Gastrocnemius medialis (tissue), 4 donors: ENCODE measurements around the gene CAPZA2.

Experiments used
- CTCF ChIP-seq, 5 experiments: fragments of 450-650 bp in 3 of 5; fragments of 200-600 bp in 2 of 5; sonication (generic) in 2 of 5; IDR thresholded peaks in 4 of 5; conservative IDR thresholded peaks in 1 of 5; 1 replicate in 4 of 5; 2 replicates in 1 of 5; pipeline ENCODE4 v1.5.1; 2016 to 2019; ENCODE audit warnings: antibody characterized with exemption in 5 of 5, mild to moderate bottlenecking in 3 of 5, moderate library complexity in 3 of 5
- POLR2A ChIP-seq, 2 donors: fragments of 450-650 bp; IDR thresholded peaks; one replicate each; pipeline ENCODE4 v1.6.1; 2017; ENCODE audit warnings: antibody characterized with exemption in 2 of 2, mild to moderate bottlenecking in 2 of 2, moderate library complexity in 2 of 2

GRCh38 chr7:116895849-116896248 lies 33.5 kb downstream of the CAPZA2 start:
- no peak for TF ChIP-seq POLR2A (IDR thresholded peaks at IDR 0.05)
- TF ChIP-seq CTCF (IDR thresholded peaks at IDR 0.05 in 4 of 5, conservative IDR thresholded peaks at IDR 0.05 in 1 of 5): no peak
